ENCODE data around the gene PAX2. TPM values are rescaled to one million over a fixed set of nuclear protein-coding genes. Genes with fewer than 3 reads are reported as not detected.

PAX2 gene
- total RNA-seq, 2 donors from 2014 or later = 0.93 to 0.99 TPM

DNA sequence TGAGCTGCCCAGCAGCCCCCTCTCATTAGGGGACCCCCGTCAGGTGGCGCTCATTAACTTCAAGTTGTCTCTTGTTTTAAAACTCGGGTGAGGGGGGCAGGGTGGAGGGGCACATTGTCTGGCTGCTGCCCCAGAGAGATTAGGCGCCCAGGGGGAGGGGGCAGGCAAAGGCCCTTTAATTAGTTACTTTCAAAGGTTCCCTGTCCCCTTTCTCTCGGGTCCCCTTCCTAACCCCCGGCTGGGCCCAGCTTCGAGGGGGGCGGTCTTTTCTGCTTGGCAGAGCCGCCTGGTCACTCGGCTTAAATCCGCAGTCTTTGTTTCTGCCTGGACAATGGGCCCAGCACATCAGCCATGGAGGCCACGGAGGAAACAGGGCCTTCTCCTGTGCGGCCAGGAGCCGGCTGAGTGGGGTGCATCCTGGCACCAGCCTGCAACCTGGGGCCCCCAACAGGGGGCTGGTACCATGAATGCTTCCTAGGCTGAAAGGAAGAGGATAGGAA lies 128.5 kb downstream of the PAX2 start:
- no peak overlapping the region for H3K9ac ChIP-seq (ENCODE audit: extremely low read depth, low read length, poor library complexity, severe bottlenecking)
- no peak for DNase-seq
- no peak overlapping the region for H3K4me3 Mint-ChIP-seq
- H3K9me3 Mint-ChIP-seq = no peaks in the 10 kb centered on the region
- no peak overlapping the region for H3K27ac Mint-ChIP-seq
- H3K27ac ChIP-seq (ENCODE audit: low read depth, low read length) = no peak overlapping the region
- H3K4me1 ChIP-seq (ENCODE audit: control insufficient read depth, insufficient read depth, low read length) = no peaks in the 10 kb centered on the region
- no peaks in the 10 kb centered on the region for H3K9me3 ChIP-seq (ENCODE audit: control insufficient read depth, low read length)
- H3K4me1 Mint-ChIP-seq = peaks cover 41% of the 10 kb centered on the region
- H3K4me3 ChIP-seq (ENCODE audit: low read length) = no peak overlapping the region
- TF ChIP-seq, protein P1, sequence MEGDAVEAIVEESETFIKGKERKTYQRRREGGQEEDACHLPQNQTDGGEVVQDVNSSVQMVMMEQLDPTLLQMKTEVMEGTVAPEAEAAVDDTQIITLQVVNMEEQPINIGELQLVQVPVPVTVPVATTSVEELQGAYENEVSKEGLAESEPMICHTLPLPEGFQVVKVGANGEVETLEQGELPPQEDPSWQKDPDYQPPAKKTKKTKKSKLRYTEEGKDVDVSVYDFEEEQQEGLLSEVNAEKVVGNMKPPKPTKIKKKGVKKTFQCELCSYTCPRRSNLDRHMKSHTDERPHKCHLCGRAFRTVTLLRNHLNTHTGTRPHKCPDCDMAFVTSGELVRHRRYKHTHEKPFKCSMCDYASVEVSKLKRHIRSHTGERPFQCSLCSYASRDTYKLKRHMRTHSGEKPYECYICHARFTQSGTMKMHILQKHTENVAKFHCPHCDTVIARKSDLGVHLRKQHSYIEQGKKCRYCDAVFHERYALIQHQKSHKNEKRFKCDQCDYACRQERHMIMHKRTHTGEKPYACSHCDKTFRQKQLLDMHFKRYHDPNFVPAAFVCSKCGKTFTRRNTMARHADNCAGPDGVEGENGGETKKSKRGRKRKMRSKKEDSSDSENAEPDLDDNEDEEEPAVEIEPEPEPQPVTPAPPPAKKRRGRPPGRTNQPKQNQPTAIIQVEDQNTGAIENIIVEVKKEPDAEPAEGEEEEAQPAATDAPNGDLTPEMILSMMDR (conservative IDR thresholded peaks at IDR 0.05) = no peak
- no peaks in the 10 kb centered on the region for H3K36me3 Mint-ChIP-seq (ENCODE audit: low read depth)
- H3K36me3 ChIP-seq (ENCODE audit: control insufficient read depth, insufficient read depth, low read length) = no peaks in the 10 kb centered on the region
- peaks cover 79% of the 10 kb centered on the region for H3K27me3 Mint-ChIP-seq (ENCODE audit: insufficient read depth)
- WGBS, 2 experiments (ENCODE audit: insufficient coverage in 1 of 2, insufficient read length in 1 of 2) = 40 to 64% methylated on average over 3 to 14 of the region's 14 CpGs
- H3K27me3 ChIP-seq (ENCODE audit: control insufficient read depth, insufficient read depth, low read length, poor library complexity, severe bottlenecking) = peaks cover 33% of the 10 kb centered on the region

DNA sequence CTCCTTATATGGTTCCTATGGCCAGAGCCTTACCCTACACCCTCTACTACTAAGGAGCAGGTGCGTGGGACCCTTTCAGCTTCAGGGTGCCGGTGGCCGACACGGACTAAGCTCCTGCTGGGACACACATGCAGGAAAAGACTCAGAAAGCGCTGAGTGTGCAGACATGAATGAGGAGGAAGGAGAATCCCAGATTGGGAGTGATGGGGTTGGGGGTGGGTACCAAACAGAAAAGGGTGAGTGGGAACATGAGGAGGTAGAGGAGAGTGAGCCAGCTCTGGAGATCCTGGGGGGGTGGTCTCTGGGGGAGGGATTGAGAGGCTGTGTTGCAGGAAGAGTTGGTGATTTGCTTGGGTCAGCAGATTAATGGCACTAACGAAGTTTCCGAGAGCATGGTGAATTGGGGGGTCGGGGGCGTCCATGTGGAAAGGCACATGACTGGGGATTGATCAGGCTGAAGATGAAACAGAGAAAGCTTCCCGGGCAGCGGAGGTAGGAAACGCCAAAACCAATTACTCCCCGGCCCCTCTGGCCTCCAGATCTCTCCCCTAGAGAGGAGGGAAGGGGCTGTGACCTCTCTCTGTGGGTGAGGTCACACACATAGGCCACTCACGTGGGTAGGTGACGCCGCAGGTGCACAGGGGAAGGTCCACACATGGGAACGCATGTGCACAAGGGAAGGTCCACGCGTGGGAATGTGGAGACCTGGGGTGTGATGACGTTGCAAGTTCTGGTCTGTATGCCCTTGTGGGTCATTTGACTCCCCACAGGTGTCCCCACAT lies 129.5 kb downstream of the PAX2 start:
- no peaks in the 10 kb centered on the region for H3K4me1 ChIP-seq (ENCODE audit: control insufficient read depth, insufficient read depth, low read length)
- TF ChIP-seq, protein P1 (conservative IDR thresholded peaks at IDR 0.05) = no peak
- Mint-ChIP-seq H3K36me3 (ENCODE audit: low read depth) (no peaks in the 10 kb centered on the region), H3K27ac (no peak overlapping the region), H3K27me3 (ENCODE audit: insufficient read depth) (peaks cover 79% of the 10 kb centered on the region), H3K9me3 (no peaks in the 10 kb centered on the region), H3K4me1 (peaks cover 41% of the 10 kb centered on the region), H3K4me3 (no peak overlapping the region)
- DNase-seq = no peak
- no peak overlapping the region for H3K27ac ChIP-seq (ENCODE audit: low read depth, low read length)
- whole genome bisulfite sequencing, 2 experiments (ENCODE audit: insufficient coverage in 1 of 2, insufficient read length in 1 of 2) = 86 to 89% methylated on average over 9 to 20 of the region's 20 CpGs
- H3K27me3 ChIP-seq (ENCODE audit: control insufficient read depth, insufficient read depth, low read length, poor library complexity, severe bottlenecking) = peaks cover 34% of the 10 kb centered on the region
- no peak overlapping the region for H3K4me3 ChIP-seq (ENCODE audit: low read length)
- no peaks in the 10 kb centered on the region for H3K9me3 ChIP-seq (ENCODE audit: control insufficient read depth, low read length)
- H3K9ac ChIP-seq (ENCODE audit: extremely low read depth, low read length, poor library complexity, severe bottlenecking) = no peak overlapping the region
- H3K36me3 ChIP-seq (ENCODE audit: control insufficient read depth, insufficient read depth, low read length) = no peaks in the 10 kb centered on the region

DNA sequence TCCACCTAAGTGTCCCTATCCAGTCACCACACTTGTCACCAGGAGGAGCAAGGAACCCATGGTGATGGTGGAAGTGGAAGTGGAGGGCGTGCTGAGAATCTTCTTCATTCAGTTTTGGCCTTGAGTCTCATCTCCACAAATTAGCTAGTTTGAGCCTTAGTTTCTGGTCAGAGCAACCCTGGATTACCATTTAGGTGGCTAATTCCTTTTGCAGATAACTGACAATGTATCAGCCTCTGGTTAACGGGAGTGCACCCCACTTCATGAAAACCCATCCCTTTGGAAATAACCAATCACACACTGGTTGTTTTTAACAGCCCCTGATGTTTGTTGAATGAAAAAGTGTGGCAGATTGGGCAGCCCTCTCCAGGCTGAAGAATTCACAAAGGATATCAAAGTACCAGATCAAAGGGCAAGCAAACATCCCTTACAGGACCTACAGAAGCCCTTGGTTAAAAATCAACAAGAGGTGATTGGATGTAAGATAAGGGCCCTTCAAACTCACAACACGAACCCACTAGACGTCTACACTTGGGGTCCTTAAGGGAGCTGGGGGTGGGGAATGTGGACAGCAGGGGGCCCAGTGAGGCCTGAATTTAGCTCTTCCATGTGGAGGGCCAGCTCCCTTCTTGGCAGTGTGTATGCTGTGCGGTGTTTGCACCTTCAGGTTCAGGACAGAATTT lies 130.2 kb downstream of the PAX2 start:
- Histone ChIP-seq H3K4me1 (ENCODE audit: control insufficient read depth, insufficient read depth, low read length) (no peaks in the 10 kb centered on the region), H3K4me3 (ENCODE audit: low read length) (no peak overlapping the region), H3K27ac (ENCODE audit: low read depth, low read length) (no peak overlapping the region), H3K27me3 (ENCODE audit: control insufficient read depth, insufficient read depth, low read length, poor library complexity, severe bottlenecking) (peaks cover 40% of the 10 kb centered on the region), H3K36me3 (ENCODE audit: control insufficient read depth, insufficient read depth, low read length) (no peaks in the 10 kb centered on the region), H3K9me3 (ENCODE audit: control insufficient read depth, low read length) (no peaks in the 10 kb centered on the region), H3K9ac (ENCODE audit: extremely low read depth, low read length, poor library complexity, severe bottlenecking) (no peak overlapping the region)
- Mint-ChIP-seq H3K27me3 (ENCODE audit: insufficient read depth) (peaks cover 79% of the 10 kb centered on the region), H3K36me3 (ENCODE audit: low read depth) (no peaks in the 10 kb centered on the region), H3K4me3 (no peak overlapping the region), H3K27ac (no peak overlapping the region), H3K9me3 (no peaks in the 10 kb centered on the region), H3K4me1 (peaks cover 41% of the 10 kb centered on the region)
- TF ChIP-seq, protein P1 (conservative IDR thresholded peaks at IDR 0.05) = no peak
- whole genome bisulfite sequencing, 2 experiments (ENCODE audit: insufficient coverage in 1 of 2, insufficient read length in 1 of 2) = 59 to 90% methylated on average over 2 to 4 of the region's 5 CpGs
- DNase-seq = no peak

All from endodermal cell (in vitro differentiated cells).